Measurements from ENCODE around the gene COX6B1. TPM values are rescaled to one million over a fixed set of nuclear protein-coding genes. Genes with fewer than 3 reads are reported as not detected.

COX6B1 gene
- total RNA-seq, 1 donor from 2014 or later = 575 TPM

GRCh38 chr19:35612559-35613321, 35.4 kb upstream of the COX6B1 start, which contains the start of gene HAUS5:
TSS of gene HAUS5 (plus strand) at chr19:35612735. CDS start at chr19:35612795, 60 bp downstream.
- peak within 1 kb of the TSS; percentile 76 for H3K4me3 ChIP-seq (ENCODE audit: low read depth, low read length)
- no peak for TF ChIP-seq CTCF (conservative IDR thresholded peaks at IDR 0.05; ENCODE audit: low read depth, low read length)
- DNase-seq (ENCODE audit: low read depth) = no peak

- H3K4me3 ChIP-seq (ENCODE audit: low read depth, low read length) = no peak overlapping the region
- no peak for TF ChIP-seq CTCF (conservative IDR thresholded peaks at IDR 0.05; ENCODE audit: low read depth, low read length)
- no peak for DNase-seq (ENCODE audit: low read depth)
Observed at GRCh38 chr19:35613574-35613973, 34.5 kb upstream of the COX6B1 start.

GRCh38 chr19:35615036-35615435, 33.1 kb upstream of the COX6B1 start:
- DNase-seq (ENCODE audit: low read depth) = no peak
- TF ChIP-seq CTCF (conservative IDR thresholded peaks at IDR 0.05; ENCODE audit: low read depth, low read length) = no peak

GRCh38 chr19:35618857-35619256, 29.3 kb upstream of the COX6B1 start:
- H3K4me3 ChIP-seq (ENCODE audit: low read depth, low read length) = no peak overlapping the region
- no peak for DNase-seq (ENCODE audit: low read depth)
- no peak for TF ChIP-seq CTCF (conservative IDR thresholded peaks at IDR 0.05; ENCODE audit: low read depth, low read length)

More at GRCh38 chr19:35615036-35615435, 33.1 kb upstream of the COX6B1 start:
- H3K4me3 ChIP-seq (ENCODE audit: low read depth, low read length) = no peak overlapping the region

- TF ChIP-seq CTCF (conservative IDR thresholded peaks at IDR 0.05; ENCODE audit: low read depth, low read length) = no peak
- no peak overlapping the region for H3K4me3 ChIP-seq (ENCODE audit: low read depth, low read length)
- DNase-seq (ENCODE audit: low read depth) = no peak
Observed at GRCh38 chr19:35619290-35619923, 28.7 kb upstream of the COX6B1 start.

GRCh38 chr19:35620001-35620400, 28.1 kb upstream of the COX6B1 start:
- TF ChIP-seq CTCF (conservative IDR thresholded peaks at IDR 0.05; ENCODE audit: low read depth, low read length) = no peak
- H3K4me3 ChIP-seq (ENCODE audit: low read depth, low read length) = no peak overlapping the region
- no peak for DNase-seq (ENCODE audit: low read depth)

All from epithelial cell of proximal tubule (primary cell).